AG09309 (cell line): ENCODE data around the gene CRYL1.

Source experiments
- DNase-seq: peaks from one replicate; pipeline ENCODE4 v3.0.0-alpha.2; 2010; ENCODE audit warnings: low read depth
- H3K4me3 ChIP-seq: 2 replicates; pipeline ENCODE4 v1.5.1; 2011; ENCODE audit warnings: mild to moderate bottlenecking, low read depth, low read length, moderate library complexity; ENCODE audit not compliant: control insufficient read depth
- CTCF ChIP-seq: IDR thresholded peaks from 2 replicates; pipeline ENCODE4 v1.5.1; 2011; ENCODE audit warnings: mild to moderate bottlenecking, low read depth, low read length, inconsistent platforms; ENCODE audit not compliant: insufficient read depth, control insufficient read depth; ENCODE audit errors: missing control alignments

The CRYL1 gene, protein sequence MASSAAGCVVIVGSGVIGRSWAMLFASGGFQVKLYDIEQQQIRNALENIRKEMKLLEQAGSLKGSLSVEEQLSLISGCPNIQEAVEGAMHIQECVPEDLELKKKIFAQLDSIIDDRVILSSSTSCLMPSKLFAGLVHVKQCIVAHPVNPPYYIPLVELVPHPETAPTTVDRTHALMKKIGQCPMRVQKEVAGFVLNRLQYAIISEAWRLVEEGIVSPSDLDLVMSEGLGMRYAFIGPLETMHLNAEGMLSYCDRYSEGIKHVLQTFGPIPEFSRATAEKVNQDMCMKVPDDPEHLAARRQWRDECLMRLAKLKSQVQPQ

GRCh38 chr13:20525601-20526544 lies at the start of gene CRYL1:
CRYL1 (minus strand) TSS chr13:20525857; CDS start chr13:20525794, 63 bp downstream.
- no peak for DNase-seq
- H3K4me3 ChIP-seq: peak within 1 kb of the TSS; percentile 70
- no peak for TF ChIP-seq CTCF

GRCh38 chr13:20573636-20574035 lies 48.0 kb upstream of the CRYL1 start:
- no peak for TF ChIP-seq CTCF
- no peak overlapping the region for H3K4me3 ChIP-seq
- DNase-seq: no peak

DNA sequence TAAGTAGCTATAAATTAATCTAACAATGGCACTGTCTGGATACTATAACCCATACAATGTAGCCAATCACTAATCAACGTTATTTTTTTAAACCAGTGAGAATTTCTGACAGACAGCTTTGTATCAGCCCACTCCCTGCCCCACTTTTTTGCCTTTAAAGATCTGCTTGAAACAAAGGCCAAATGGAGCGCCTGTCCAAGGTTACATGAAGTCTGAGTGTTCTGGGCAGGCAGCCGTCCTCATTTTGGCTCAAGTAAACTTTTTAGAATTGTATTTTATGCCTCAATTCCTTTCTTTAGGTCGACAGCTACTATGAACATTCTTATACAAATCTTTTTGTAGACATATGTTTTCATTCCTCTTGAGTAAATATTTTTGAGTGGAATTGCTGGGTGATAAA lies 47.5 kb upstream of the CRYL1 start:
- DNase-seq: no peak
- H3K4me3 ChIP-seq: no peak overlapping the region
- no peak for TF ChIP-seq CTCF

GRCh38 chr13:20571676-20572075 lies 46.0 kb upstream of the CRYL1 start:
- no peak overlapping the region for H3K4me3 ChIP-seq
- no peak for DNase-seq
- TF ChIP-seq CTCF: no peak

DNA sequence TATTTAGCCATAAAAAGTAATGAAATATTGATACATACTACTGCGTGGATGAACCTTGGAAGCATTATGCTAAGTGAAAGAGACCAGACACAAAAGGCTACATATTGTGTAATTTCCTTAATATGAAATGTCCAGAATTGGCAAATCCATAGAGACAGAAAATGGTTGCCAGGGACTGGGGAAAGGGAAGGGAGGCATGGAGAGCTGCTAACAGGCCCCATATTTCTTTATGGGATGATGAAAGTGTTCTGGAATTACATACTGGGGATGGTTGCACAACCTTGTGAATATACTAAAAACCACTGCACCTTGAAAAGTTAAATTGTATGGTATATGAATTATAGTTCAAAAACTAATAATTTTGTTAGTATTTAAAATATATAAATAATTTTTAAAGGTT lies 44.9 kb upstream of the CRYL1 start:
- no peak for TF ChIP-seq CTCF
- H3K4me3 ChIP-seq: no peak overlapping the region
- DNase-seq: peak; percentile 16

DNA sequence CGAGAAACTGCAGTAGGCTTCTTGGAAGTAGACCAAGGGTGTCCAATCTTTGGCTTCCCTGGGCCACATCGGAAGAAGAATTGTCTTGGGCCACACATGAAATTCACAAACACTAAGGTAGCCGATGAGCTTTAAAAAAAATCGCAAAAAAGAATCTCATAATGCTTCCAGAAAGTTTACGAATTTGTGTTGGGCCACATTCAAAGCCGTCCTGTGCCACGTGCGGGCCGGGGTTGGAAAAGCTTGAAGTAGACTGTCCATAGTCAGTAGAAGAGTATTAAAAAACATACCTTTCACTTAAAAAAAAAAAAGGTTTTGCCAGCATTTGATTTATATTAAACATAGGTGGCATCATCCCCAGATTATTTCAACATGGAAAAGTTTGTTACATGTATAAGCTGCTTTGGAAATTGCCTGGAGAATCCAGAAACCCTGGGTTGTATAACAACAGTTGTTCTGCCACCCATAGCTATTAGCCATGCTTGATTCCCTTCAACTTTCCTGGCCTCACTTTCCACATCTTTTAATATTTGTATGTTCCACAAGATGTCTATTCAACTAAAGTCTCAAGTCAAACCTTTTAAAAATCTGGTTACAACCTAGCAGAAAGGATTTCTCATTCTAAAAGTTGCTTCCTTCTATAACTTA lies 42.3 kb upstream of the CRYL1 start:
- H3K4me3 ChIP-seq: peak overlapping the region; percentile 74
- no peak for DNase-seq
- no peak for TF ChIP-seq CTCF
